ENCODE measurements around the gene ALKBH6.
"Not testable (repeated sequence)": the region's sequence is repeated elsewhere in the genome, so short reads cannot be mapped to it uniquely, and the experiment has no call there.

ALKBH6 gene

GRCh38 chr19:35992907-35993765 lies 20.9 kb downstream of the ALKBH6 start:
- DNase-seq (ENCODE audit: low spot score): no peak

GRCh38 chr19:35991731-35992450 lies 22.1 kb downstream of the ALKBH6 start:
- DNase-seq (ENCODE audit: low spot score): peak; percentile 40

- no peak for DNase-seq (ENCODE audit: low spot score)
Measured at GRCh38 chr19:35990771-35991730, 23.0 kb downstream of the ALKBH6 start.

GRCh38 chr19:35990156-35990555 lies 23.9 kb downstream of the ALKBH6 start:
- no peak for DNase-seq (ENCODE audit: low spot score)

GRCh38 chr19:35988824-35989223 lies 25.2 kb downstream of the ALKBH6 start:
- DNase-seq (ENCODE audit: low spot score): no peak

GRCh38 chr19:35987571-35987896 lies 26.5 kb downstream of the ALKBH6 start:
- no peak for DNase-seq (ENCODE audit: low spot score)

GRCh38 chr19:35986664-35987570 lies 27.1 kb downstream of the ALKBH6 start:
- no peak for DNase-seq (ENCODE audit: low spot score)

GRCh38 chr19:35986111-35986510 lies 27.9 kb downstream of the ALKBH6 start:
- no peak for DNase-seq (ENCODE audit: low spot score)

- no peak for DNase-seq (ENCODE audit: low spot score)
Measured at GRCh38 chr19:35983177-35983576, 30.8 kb downstream of the ALKBH6 start.

- not testable (repeated sequence) for DNase-seq (ENCODE audit: low spot score)
Measured at GRCh38 chr19:35980997-35981396, 33.0 kb downstream of the ALKBH6 start.

GRCh38 chr19:35978832-35979365 lies 35.1 kb downstream of the ALKBH6 start:
- DNase-seq (ENCODE audit: low spot score): no peak

GRCh38 chr19:35978271-35978670 lies 35.7 kb downstream of the ALKBH6 start:
- DNase-seq (ENCODE audit: low spot score): no peak

- DNase-seq (ENCODE audit: low spot score): no peak
Measured at GRCh38 chr19:35977446-35978222, 36.4 kb downstream of the ALKBH6 start.

GRCh38 chr19:35975608-35976214 lies 38.3 kb downstream of the ALKBH6 start:
- DNase-seq (ENCODE audit: low spot score): no peak

- no peak for DNase-seq (ENCODE audit: low spot score)
Measured at GRCh38 chr19:35973487-35973886, 40.5 kb downstream of the ALKBH6 start.

- no peak for DNase-seq (ENCODE audit: low spot score)
Measured at GRCh38 chr19:35966771-35967170, 47.2 kb downstream of the ALKBH6 start.

- DNase-seq (ENCODE audit: low spot score): peak; percentile 47
Measured at GRCh38 chr19:35963514-35963913, 50.5 kb downstream of the ALKBH6 start.

- DNase-seq (ENCODE audit: low spot score): no peak
Measured at GRCh38 chr19:35960432-35960972, 53.5 kb downstream of the ALKBH6 start.

GRCh38 chr19:35959968-35960320 lies 54.1 kb downstream of the ALKBH6 start:
- no peak for DNase-seq (ENCODE audit: low spot score)
